GM18858 (cell line): Measurements from ENCODE around the gene PRSS38.

Experiments used
- ATAC-seq: cut with Tn5 transposase; IDR thresholded peaks from one replicate; pipeline ENCODE4 v1.9.1; 2021; ENCODE audit not compliant: unreplicated experiment

PRSS38 gene

GRCh38 chr1:227815468-227816409 lies at the start of gene PRSS38:
PRSS38 (plus strand) TSS chr1:227815675; CDS start chr1:227815717, 42 bp downstream.
- ATAC-seq: no peak

- no peak for ATAC-seq
These were observed 49.4 kb upstream of the PRSS38 start for GRCh38 chr1:227766015-227766634.

GRCh38 chr1:227766653-227767277 lies 48.7 kb upstream of the PRSS38 start:
- no peak for ATAC-seq

GRCh38 chr1:227767401-227768124 lies 47.9 kb upstream of the PRSS38 start:
- ATAC-seq: no peak

GRCh38 chr1:227768125-227768439 lies 47.4 kb upstream of the PRSS38 start:
- ATAC-seq: no peak

GRCh38 chr1:227768640-227769039 lies 46.8 kb upstream of the PRSS38 start:
- ATAC-seq: no peak

GRCh38 chr1:227769047-227769935 lies 46.2 kb upstream of the PRSS38 start:
- ATAC-seq: no peak

GRCh38 chr1:227769936-227770494 lies 45.5 kb upstream of the PRSS38 start:
- no peak for ATAC-seq

GRCh38 chr1:227770812-227771211 lies 44.7 kb upstream of the PRSS38 start:
- no peak for ATAC-seq

- ATAC-seq: no peak
These were observed 44.1 kb upstream of the PRSS38 start for GRCh38 chr1:227771326-227771725.

GRCh38 chr1:227771771-227772170 lies 43.7 kb upstream of the PRSS38 start:
- no peak for ATAC-seq

GRCh38 chr1:227773558-227773957 lies 41.9 kb upstream of the PRSS38 start:
- ATAC-seq: no peak

- ATAC-seq: no peak
These were observed 41.3 kb upstream of the PRSS38 start for GRCh38 chr1:227774051-227774731.

- ATAC-seq: no peak
These were observed 40.4 kb upstream of the PRSS38 start for GRCh38 chr1:227774821-227775661.

GRCh38 chr1:227775841-227776240 lies 39.6 kb upstream of the PRSS38 start:
- ATAC-seq: no peak

- ATAC-seq: no peak
These were observed 39.1 kb upstream of the PRSS38 start for GRCh38 chr1:227776331-227776771.

- no peak for ATAC-seq
These were observed 38.3 kb upstream of the PRSS38 start for GRCh38 chr1:227777156-227777555.

GRCh38 chr1:227777646-227778045 lies 37.8 kb upstream of the PRSS38 start:
- no peak for ATAC-seq
